Osteoblast (primary cell): ENCODE measurements around the gene EIF5AL1. TPM values are rescaled to one million over a fixed set of nuclear protein-coding genes. Genes with fewer than 3 reads are reported as not detected.

ENCODE experiments used
- DNase-seq: peaks from one replicate; pipeline ENCODE4 v3.0.0; 2011; ENCODE audit warnings: low spot score, mixed read lengths; ENCODE audit not compliant: insufficient read length; ENCODE audit errors: missing footprints
- H2AFZ ChIP-seq: 2 replicates; pipeline ENCODE4 v1.6.0; 2011; ENCODE audit warnings: mild to moderate bottlenecking, low read length
- H3K27ac ChIP-seq: 2 replicates; pipeline ENCODE4 v1.5.1; 2011; ENCODE audit warnings: mild to moderate bottlenecking, low read depth, low read length, moderate library complexity
- H3K27me3 ChIP-seq: 2 replicates; pipeline ENCODE4 v1.6.0; 2012; ENCODE audit warnings: mild to moderate bottlenecking, control low read depth, inconsistent platforms, low read length, moderate library complexity; ENCODE audit not compliant: insufficient read depth
- H3K36me3 ChIP-seq: 2 replicates; pipeline ENCODE4 v1.5.1; 2011; ENCODE audit warnings: mild to moderate bottlenecking, low read length, control low read depth, moderate library complexity; ENCODE audit not compliant: insufficient read depth
- H3K4me1 ChIP-seq: 2 replicates; pipeline ENCODE4 v1.5.1; 2011; ENCODE audit warnings: mild to moderate bottlenecking, low read length, control low read depth, moderate library complexity; ENCODE audit not compliant: insufficient read depth
- H3K4me2 ChIP-seq: 2 replicates; pipeline ENCODE4 v1.6.0; 2011; ENCODE audit warnings: mild to moderate bottlenecking, low read length; ENCODE audit not compliant: insufficient read depth
- H3K4me3 ChIP-seq: fragments of 200-600 bp; sonication (generic); 3 replicates; pipeline ENCODE4 v1.5.1; 2012; ENCODE audit warnings: mild to moderate bottlenecking, low read length, inconsistent platforms; ENCODE audit not compliant: insufficient read depth
- H3K79me2 ChIP-seq: 2 replicates; pipeline ENCODE4 v1.6.0; 2012; ENCODE audit warnings: mild to moderate bottlenecking, low read length, control low read depth, inconsistent platforms; ENCODE audit not compliant: insufficient read depth
- H3K9me3 ChIP-seq: 2 replicates; pipeline ENCODE4 v1.5.1; 2011; ENCODE audit warnings: low read depth, low read length, control low read depth
- H4K20me1 ChIP-seq: 2 replicates; pipeline ENCODE4 v1.6.0; 2012; ENCODE audit warnings: mild to moderate bottlenecking, low read length, control low read depth; ENCODE audit not compliant: insufficient read depth
- total RNA-seq: library from RNA; depleted of rRNA; stranded (reverse); fragments of >200 nt; gene quantifications from 2 replicates; pipeline ENCODE4 v1.2.3, GENCODE V29; 2012
- TF ChIP-seq, protein P1 (sequence below): IDR thresholded peaks from 2 replicates; pipeline ENCODE4 v1.5.1; 2011; ENCODE audit warnings: mild to moderate bottlenecking, low read depth, low read length, moderate library complexity; ENCODE audit errors: extremely low read depth

EIF5AL1 gene
- total RNA-seq, 1 donor, result 0.72 TPM

DNA sequence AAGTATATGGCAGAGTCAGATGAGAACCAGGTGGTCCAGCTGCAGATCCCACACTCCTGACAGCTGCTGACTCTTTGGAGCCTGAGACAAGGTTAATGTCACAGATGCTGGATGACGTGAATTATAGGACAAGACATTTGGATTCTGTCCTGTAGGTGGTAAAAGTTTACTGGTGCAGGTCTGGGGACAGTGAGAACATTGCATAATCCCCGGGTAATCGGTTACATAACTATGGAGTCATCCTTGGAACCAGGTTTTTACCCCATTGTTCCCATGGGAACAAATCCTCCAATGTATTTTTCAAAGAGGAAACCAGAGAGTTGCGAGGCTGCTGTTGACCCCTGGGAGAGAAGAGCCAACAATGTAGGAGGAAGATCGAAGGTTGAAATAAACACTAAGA, 39.4 kb upstream of the EIF5AL1 start:
- no peak overlapping the region for H3K4me2 ChIP-seq

DNA sequence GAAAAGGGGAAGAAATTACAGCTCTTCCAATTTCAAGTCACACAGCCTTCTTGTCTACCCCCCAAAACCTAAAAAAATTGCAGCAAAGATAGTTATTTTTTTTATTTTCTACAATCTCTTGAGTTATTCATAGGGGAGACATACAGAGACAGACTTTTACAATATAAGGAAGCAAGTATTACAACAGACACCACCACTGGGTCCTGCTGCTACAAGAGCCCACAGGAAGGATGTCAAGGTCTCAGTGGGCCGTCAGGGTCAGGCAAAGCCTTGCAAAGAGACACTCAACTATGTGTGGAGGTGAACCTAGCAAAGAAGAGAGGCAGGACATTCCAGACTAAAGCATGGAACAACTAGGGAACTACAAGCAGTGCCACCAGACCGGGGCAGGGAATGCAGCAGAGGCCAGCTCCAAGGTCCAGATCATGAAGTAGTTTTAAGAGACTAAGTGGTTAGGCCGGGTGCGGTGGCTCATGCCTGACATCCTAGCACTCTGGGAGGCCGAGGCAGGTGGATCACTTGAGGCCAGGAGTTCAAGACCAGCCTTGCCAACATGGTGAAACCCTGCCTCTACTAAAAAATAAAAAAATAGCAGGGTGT, 38.7 kb upstream of the EIF5AL1 start:
- no peak overlapping the region for H3K4me3 ChIP-seq
- no peak for DNase-seq

More for the DNA sequence above, 39.4 kb upstream of the EIF5AL1 start:
- H3K36me3 ChIP-seq, result no peaks in the 10 kb centered on the region
- peaks cover 6% of the 10 kb centered on the region for H3K27me3 ChIP-seq
- no peak overlapping the region for H3K27ac ChIP-seq
- TF ChIP-seq, protein P1, sequence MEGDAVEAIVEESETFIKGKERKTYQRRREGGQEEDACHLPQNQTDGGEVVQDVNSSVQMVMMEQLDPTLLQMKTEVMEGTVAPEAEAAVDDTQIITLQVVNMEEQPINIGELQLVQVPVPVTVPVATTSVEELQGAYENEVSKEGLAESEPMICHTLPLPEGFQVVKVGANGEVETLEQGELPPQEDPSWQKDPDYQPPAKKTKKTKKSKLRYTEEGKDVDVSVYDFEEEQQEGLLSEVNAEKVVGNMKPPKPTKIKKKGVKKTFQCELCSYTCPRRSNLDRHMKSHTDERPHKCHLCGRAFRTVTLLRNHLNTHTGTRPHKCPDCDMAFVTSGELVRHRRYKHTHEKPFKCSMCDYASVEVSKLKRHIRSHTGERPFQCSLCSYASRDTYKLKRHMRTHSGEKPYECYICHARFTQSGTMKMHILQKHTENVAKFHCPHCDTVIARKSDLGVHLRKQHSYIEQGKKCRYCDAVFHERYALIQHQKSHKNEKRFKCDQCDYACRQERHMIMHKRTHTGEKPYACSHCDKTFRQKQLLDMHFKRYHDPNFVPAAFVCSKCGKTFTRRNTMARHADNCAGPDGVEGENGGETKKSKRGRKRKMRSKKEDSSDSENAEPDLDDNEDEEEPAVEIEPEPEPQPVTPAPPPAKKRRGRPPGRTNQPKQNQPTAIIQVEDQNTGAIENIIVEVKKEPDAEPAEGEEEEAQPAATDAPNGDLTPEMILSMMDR, result no peak
- no peak for DNase-seq
- no peak overlapping the region for H3K4me3 ChIP-seq
- H2AFZ ChIP-seq, result no peak overlapping the region
- no peaks in the 10 kb centered on the region for H3K4me1 ChIP-seq
- H4K20me1 ChIP-seq, result no peaks in the 10 kb centered on the region
- no peaks in the 10 kb centered on the region for H3K79me2 ChIP-seq
- H3K9me3 ChIP-seq, result no peaks in the 10 kb centered on the region

DNA sequence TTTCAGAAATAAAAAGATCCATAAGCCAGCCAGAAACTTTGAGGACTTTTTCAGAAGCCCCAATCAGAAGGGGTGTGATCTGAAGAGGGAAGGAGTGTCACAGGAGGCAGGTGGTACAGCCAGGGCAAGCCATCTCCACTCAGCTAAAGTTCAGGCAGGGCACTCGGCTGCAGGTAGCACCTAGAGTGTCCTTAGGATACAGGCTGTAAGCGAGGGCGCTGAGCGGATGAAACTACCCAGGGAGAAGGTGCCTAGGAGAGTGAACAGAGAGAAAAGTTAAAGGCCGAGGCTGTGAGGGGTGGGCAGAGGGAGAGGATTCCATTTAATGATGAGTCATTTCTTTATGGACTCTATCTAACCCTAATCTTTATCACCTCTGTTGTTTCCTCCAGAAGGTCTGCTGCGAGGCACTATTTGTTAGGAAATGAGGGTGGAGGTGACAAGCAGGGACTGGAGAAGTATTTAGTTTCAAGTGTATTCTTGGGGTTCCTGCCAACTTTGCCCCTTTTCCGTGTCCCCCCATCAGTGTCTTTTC, 37.1 kb upstream of the EIF5AL1 start:
- DNase-seq, result no peak
- Histone ChIP-seq H3K4me2 (no peak overlapping the region), H3K9me3 (no peaks in the 10 kb centered on the region), H3K27me3 (peaks cover 6% of the 10 kb centered on the region), H3K4me3 (no peak overlapping the region), H4K20me1 (no peaks in the 10 kb centered on the region), H3K27ac (no peak overlapping the region), H3K36me3 (no peaks in the 10 kb centered on the region), H3K4me1 (no peaks in the 10 kb centered on the region), H2AFZ (no peak overlapping the region), H3K79me2 (no peaks in the 10 kb centered on the region)
- TF ChIP-seq, protein P1, result no peak

More for the DNA sequence above, 38.7 kb upstream of the EIF5AL1 start:
- Histone ChIP-seq H3K4me2 (no peak overlapping the region), H3K4me1 (no peaks in the 10 kb centered on the region), H2AFZ (no peak overlapping the region), H3K27me3 (peaks cover 6% of the 10 kb centered on the region), H3K79me2 (no peaks in the 10 kb centered on the region), H4K20me1 (no peaks in the 10 kb centered on the region), H3K36me3 (no peaks in the 10 kb centered on the region), H3K27ac (no peak overlapping the region), H3K9me3 (no peaks in the 10 kb centered on the region)
- TF ChIP-seq, protein P1, result no peak

DNA sequence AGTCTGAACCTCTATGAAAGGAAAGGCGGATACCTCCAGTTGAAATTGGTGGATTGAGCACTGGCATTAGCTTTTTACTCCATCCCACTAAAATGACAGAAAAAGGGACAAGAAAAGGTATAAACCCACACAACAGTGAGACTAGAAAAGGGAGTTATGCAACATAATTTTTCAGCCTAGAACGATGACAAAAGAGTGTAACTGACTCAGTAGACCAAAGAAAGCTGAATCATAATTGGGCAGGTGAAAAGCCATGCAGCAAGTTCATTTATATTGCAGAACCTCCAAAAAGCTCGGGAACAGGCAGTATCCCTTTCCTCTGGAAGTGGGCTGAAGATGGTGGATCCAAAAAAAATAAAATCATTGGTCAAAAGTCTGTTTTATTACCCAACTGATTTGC, 36.5 kb upstream of the EIF5AL1 start:
- Histone ChIP-seq H3K36me3 (no peaks in the 10 kb centered on the region), H3K79me2 (no peaks in the 10 kb centered on the region), H4K20me1 (no peaks in the 10 kb centered on the region), H3K4me2 (no peak overlapping the region), H3K4me3 (no peak overlapping the region), H3K27ac (no peak overlapping the region), H2AFZ (no peak overlapping the region), H3K27me3 (peaks cover 6% of the 10 kb centered on the region), H3K9me3 (no peaks in the 10 kb centered on the region), H3K4me1 (no peaks in the 10 kb centered on the region)
- DNase-seq, result no peak
- TF ChIP-seq, protein P1, result no peak
